Measurements from ENCODE around the gene LNPEP.

The LNPEP gene

GRCh38 chr5:96927008-96927407 lies 8.9 kb upstream of the LNPEP start:
- ATAC-seq = no peak

GRCh38 chr5:96928931-96929708 lies 6.8 kb upstream of the LNPEP start:
- TF ChIP-seq ZFP3 (CRISPR knock-in tag; IDR thresholded peaks at IDR 0.05) = no peak
- no peak for TF ChIP-seq BACH2 (CRISPR knock-in tag; IDR thresholded peaks at IDR 0.05; ENCODE audit: borderline replicate concordance)
- TF ChIP-seq PATZ1 (CRISPR knock-in tag; IDR thresholded peaks at IDR 0.05; ENCODE audit: borderline replicate concordance) = no peak
- ATAC-seq = no peak

More at GRCh38 chr5:96927008-96927407, 8.9 kb upstream of the LNPEP start:
- TF ChIP-seq RARB (CRISPR knock-in tag; IDR thresholded peaks at IDR 0.05) (no peak), BACH2 (CRISPR knock-in tag; IDR thresholded peaks at IDR 0.05; ENCODE audit: borderline replicate concordance) (no peak), ESRRG (CRISPR knock-in tag; IDR thresholded peaks at IDR 0.05) (no peak), CSRNP3 (CRISPR knock-in tag; IDR thresholded peaks at IDR 0.05) (no peak), ZC3H10 (CRISPR knock-in tag; IDR thresholded peaks at IDR 0.05) (no peak), ARNTL (CRISPR knock-in tag; IDR thresholded peaks at IDR 0.05; ENCODE audit: borderline replicate concordance, low read depth) (no peak), ZFP30 (CRISPR knock-in tag; IDR thresholded peaks at IDR 0.05) (no peak), GLIS3 (CRISPR knock-in tag; IDR thresholded peaks at IDR 0.05) (no peak), ZFP3 (CRISPR knock-in tag; IDR thresholded peaks at IDR 0.05) (no peak), ZNF8 (CRISPR knock-in tag; IDR thresholded peaks at IDR 0.05) (no peak), OSR1 (CRISPR knock-in tag; IDR thresholded peaks at IDR 0.05) (no peak), ZNF70 (CRISPR knock-in tag; IDR thresholded peaks at IDR 0.05) (no peak), SNAI2 (CRISPR knock-in tag; IDR thresholded peaks at IDR 0.05) (no peak), ISL1 (CRISPR knock-in tag; IDR thresholded peaks at IDR 0.05) (no peak), TCF4 (CRISPR knock-in tag; IDR thresholded peaks at IDR 0.05; ENCODE audit: borderline replicate concordance) (no peak), CSDC2 (CRISPR knock-in tag; IDR thresholded peaks at IDR 0.05) (no peak), POU6F1 (CRISPR knock-in tag; IDR thresholded peaks at IDR 0.05; ENCODE audit: borderline replicate concordance, low read depth) (no peak), PPARA (CRISPR knock-in tag; IDR thresholded peaks at IDR 0.05; ENCODE audit: borderline replicate concordance) (no peak), PATZ1 (CRISPR knock-in tag; IDR thresholded peaks at IDR 0.05; ENCODE audit: borderline replicate concordance) (no peak), TSHZ2 (CRISPR knock-in tag; IDR thresholded peaks at IDR 0.05) (no peak)

GRCh38 chr5:96930058-96930457 lies 5.8 kb upstream of the LNPEP start:
- no peak for ATAC-seq
- TF ChIP-seq PPARA (CRISPR knock-in tag; IDR thresholded peaks at IDR 0.05; ENCODE audit: borderline replicate concordance) (no peak), PATZ1 (CRISPR knock-in tag; IDR thresholded peaks at IDR 0.05; ENCODE audit: borderline replicate concordance) (no peak), ISL1 (CRISPR knock-in tag; IDR thresholded peaks at IDR 0.05) (no peak), OSR1 (CRISPR knock-in tag; IDR thresholded peaks at IDR 0.05) (no peak), CSDC2 (CRISPR knock-in tag; IDR thresholded peaks at IDR 0.05) (no peak), CREB5 (CRISPR knock-in tag; IDR thresholded peaks at IDR 0.05; ENCODE audit: low read depth) (no peak), TSHZ2 (CRISPR knock-in tag; IDR thresholded peaks at IDR 0.05) (no peak)
